HL-60/S4 (cell line): ENCODE results near the gene GRAMD1B.

Experiments used
- in situ Hi-C: fragments of 300-500 bp; cut with MboI; formaldehyde crosslinking; loops from 2 replicates; pipeline ENCODE4 v1.14.3; 2022; ENCODE audit warnings: low sequenced_read_pairs

The GRAMD1B gene

DNA sequence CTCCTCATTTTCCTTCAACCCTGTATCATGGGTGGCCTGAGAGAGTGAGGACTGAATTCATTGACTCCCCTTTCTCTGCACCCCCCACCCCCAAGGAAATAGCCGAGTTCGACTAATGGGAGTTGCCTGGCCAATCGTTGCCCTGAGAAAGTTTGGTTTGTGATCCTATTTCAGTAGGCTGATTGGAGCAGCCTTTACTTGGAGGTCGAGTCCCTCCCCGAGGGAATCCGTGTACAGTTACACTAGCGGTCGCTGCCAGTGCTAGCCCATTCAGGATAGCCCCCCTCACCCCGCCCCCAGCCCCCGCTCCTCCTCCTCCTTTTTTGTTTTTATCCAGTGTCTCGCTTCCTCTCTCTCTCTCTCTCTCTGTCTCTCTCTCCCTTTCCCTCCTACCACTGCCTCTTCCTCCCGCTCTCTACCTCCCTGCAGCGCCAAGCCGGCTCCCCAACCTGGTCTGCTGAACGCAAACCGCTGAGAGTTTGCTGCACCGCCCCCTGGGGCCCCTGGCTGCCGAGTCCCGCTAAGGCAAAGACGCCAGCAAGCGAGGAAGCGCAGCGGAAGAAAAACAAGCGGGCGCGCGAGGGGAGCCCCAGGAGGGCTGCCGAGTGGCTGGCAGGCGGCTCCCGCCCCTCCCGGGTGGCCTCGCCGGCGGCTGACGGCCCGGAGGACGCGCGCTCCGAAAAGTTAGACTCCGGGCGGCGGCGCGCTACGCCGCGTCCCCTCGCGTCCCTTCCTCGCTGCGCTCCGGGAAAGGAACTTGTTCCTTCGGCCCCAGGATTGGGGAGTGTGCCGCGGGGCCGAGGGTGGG is at the start of gene GRAMD1B:
Gene GRAMD1B, plus strand, starts transcription at position 357 of the 808 bp plus-strand sequence. CDS start 524 bp downstream, outside the sequence.
- in situ Hi-C loops = no loop called here

DNA sequence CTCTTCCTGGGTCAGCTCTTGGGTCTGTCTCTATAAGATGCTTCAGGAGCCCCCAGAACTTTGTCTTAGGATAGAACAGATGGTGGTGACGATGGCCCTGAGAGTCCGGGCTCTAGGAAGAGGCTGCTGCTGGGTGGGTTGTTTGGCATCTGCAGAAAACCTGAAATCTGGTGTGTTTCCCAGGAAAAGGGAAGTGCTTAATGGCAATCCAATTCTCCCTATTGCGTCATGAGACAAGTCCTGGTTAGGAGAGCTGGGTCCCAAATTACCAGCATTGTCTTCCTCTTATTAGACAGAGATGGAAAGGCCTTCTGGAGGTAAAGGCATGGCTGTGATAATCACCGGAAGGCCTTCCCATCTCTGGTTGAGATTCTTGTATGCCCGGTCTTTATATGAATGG is 48.9 kb upstream of the GRAMD1B start:
- in situ Hi-C loops = no loop called here

DNA sequence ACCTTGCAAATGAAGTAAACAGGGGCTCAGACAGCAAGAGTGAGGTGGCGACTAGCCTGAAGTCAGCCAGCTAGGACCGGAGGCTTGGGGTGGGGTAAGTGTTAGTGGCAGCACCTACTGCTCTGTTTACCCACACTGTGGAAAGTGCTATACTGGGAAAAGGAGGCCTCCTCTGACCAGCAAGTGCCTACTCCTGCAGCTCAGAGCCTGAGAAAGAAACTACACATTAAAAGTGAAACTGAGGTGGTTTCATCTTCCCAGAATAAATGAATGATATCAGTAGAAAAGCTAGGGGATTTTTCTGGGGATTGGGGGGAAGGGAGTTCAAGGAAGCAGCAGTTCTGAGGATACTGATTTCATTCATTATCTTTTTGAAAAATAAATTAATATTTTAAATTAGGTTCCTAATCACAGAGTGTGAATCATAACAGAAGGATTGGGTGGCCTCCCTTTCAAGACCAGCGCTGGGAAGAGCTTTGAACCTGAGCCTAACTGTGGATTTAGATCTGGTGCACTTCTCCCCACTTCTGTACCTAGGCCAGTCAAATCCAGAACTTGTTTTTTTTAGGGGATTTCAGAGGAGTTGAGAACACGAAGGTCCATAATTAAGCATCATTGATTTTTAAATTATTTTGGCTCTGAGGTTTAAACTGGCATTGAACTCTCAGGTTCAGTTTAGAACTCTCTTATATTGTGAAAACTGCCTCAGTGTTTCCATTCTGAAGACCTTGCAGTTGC is 48.1 kb upstream of the GRAMD1B start:
- in situ Hi-C loops = no loop called here

DNA sequence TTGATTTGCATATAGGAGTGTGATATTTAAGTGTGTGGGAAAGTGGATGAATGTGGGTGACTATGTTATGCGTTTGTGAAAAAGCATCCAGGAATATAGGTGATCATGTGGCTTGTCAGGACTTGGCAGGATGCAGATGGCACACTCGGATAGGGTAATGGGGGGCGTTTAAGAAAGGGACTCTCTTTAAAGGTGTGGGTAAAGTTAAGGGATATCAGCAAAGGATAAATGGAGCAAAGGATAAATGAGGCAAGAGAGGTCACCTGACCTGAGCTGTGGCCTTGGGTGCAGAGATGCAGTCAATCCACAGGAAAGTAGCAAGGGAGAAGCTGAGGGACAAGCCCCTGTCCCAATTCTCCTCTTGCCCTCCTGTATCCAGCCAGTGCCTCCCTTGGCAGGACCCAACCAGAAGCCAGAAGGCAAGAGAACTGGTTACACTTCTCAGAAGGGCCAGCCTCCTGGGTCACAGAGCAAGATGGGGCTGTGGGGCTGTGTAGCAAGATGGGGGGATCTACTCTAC is 47.5 kb upstream of the GRAMD1B start:
- in situ Hi-C loops = no loop called here

DNA sequence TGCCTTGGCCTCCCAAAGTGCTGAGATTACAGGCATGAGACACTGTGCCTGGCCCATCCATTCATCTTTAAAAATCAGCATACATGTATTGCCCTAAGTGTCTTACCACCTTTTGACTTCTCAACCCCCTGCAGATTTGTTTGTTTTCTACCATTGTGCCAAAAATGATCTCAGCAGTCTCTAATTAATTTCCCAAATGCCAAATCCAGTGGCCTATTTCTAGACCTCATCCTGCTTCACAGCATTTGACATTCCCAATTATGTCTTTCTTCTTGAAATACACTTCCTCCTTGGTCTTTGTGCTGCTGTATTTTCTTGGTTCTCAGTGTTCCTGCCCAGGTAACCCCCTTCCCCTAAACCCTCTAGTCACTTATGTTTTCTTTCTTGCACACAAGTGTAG is 46.0 kb upstream of the GRAMD1B start:
- in situ Hi-C loops = no loop called here

DNA sequence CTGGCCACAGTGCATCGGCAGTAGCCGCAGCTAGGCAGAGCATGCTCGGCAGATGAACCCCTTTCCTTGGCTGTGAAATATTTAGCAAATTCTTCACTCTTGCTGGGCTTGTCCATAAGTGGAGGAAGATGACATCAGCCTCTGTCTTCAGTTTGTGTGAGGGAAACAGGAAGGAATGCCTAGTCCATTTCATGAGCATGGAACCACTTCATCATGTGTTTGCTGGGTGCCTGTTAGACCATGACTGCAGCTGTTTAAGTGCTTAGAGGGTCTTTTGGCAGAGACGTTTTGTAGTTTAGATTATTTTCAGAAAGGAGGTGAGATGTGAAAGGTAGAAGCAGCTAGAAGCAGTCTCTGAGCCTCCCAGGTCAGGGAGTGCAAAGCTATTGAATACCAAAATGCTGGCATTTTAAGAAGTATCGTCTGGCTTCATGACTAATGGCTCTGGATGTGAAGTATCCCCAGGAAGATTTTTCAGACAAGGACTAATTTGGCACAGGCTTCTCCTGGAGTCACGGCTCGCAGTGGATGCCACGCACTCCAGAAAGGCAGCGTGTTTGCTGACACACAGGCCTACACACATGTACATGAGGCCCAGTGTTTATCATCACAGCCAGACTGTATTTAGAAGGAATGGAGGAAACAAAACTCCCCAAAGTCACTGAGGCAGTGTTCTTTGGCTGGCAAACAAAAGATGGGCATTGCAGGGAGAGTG is 43.1 kb upstream of the GRAMD1B start:
- in situ Hi-C loops = no loop called here

DNA sequence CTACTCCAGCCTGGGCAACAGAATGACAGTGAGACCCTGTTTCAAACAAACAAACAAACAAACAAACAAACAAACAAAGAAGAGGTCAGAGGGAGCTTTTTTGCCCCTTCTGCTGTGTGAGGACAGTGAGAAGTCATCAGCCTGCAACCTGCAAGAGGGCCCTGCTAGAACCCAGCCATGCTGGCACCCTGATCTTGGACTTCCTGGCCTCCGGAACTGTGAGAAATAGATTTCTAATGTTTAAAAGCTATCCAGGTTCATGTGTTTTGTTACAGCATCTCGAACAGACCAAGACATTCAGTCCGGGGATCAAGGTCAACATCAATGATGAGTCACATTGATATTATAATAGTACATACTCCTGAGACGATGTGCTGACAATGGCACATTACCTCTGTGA is 41.4 kb upstream of the GRAMD1B start:
- in situ Hi-C loops = no loop called here

DNA sequence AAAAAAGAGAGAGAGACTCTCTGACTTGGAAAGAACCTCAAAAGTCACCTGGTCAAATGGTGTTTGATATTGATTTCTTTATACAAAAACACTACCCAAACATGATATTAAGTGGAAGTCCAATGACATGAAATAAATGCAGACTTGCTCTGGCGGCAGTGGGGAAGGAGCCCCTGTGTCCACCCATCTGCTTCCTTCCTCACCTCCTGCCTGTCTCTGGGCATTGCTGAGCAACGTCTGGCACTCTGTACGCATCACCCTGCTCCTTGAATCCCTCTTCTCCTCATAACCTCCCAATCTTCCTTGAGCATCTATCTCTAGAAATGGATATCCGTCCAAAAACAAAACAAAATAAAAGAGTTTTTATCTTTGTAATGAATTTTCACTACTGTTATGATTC is 39.9 kb upstream of the GRAMD1B start:
- in situ Hi-C loops = no loop called here

DNA sequence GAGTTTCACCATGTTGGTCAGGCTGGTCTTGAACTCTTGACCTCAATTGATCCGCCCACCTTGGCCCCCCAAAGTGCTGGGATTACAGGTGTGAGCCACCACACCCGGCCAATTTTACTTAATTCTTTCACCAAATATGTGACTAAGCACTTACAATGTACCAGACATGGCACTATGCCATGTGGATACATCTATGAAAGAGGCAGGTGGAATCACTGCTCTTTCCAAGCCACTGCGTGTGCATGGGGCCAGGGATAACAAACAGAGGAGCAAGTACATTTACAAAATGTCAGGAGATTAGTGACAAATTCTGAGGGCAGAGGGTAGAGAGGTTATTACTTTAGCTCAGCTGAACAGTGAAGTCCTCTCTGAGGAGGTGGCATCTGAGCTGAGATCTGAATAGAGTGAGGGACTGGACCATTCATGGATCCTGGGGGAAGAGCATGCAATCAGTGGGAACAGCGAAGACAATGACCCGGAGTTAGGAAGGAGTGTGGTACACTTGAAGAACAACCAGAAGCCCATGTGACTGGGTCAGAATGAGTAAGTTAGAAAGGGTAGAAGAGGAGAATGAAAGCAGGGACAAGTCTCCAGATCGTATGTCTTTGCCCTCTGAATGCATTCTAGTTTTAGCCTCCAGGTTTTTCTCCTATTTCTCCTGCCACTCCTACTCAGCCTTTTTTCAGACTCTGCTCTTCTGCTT is 38.3 kb upstream of the GRAMD1B start:
- in situ Hi-C loops = no loop called here

DNA sequence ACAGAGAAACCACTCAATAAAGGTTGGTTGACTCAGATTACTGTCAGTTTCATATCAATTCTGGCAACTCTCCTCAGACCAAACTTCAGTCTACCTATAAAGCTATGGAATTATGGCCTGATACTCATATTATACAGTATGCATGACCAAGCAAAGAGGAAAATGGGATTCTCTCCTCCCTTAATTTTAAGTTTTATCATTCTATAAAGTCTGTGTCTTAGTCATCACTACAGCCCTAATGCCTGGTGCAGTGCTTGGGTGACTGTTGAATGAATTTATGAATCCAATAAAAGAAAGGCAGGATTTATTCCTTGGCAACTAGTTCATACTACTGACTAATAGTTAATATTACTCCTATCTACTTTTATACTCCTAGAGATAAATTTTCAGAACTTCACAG is 37.6 kb upstream of the GRAMD1B start:
- in situ Hi-C loops = no loop called here

DNA sequence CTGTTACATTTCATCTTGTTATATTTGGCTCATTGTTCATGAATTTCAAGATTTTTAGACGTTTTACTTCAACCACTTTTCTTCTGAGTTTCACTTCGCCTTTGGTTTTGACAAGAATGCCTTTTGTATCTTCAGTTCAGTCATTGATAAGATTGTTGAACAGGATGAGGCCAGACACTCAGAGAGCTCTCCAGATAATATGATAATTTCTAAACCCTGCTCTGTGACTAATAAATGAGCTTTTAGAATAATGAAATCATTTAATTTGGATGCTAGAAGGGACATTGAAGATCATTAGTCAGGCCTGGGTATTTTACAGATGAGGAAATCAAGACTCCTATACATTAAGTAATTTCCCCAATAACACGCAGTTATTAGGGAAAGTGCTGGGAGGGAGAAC is 37.2 kb upstream of the GRAMD1B start:
- in situ Hi-C loops = no loop called here

DNA sequence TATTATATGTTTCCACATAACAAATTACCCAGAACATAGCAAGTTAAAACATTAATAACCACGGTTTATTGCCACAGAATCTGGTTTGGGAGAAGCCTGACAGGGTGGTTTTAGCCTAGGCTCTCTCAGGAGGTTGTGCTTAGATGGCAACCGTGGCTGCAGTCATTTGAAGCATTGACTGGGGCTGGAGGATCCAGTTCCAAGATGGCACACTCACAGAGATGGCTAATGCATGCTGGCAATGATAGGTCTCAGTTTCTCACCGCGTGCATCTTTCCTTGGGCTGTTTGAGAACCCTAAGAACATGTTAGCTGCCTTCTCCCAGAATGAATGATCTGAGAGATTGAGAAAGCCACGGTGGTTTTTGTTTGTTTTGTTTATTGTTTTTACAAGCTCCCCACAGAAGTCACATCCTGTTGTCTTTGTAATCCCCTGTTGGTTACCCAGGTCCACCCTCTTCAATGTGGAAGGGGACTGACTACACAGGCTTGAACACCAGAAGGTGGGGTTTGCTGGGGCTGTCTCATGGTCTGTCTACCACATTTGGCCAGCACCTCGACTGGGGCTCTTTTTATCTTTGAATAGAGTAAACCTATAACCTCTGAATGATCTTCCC is 36.6 kb upstream of the GRAMD1B start:
- in situ Hi-C loops = no loop called here

DNA sequence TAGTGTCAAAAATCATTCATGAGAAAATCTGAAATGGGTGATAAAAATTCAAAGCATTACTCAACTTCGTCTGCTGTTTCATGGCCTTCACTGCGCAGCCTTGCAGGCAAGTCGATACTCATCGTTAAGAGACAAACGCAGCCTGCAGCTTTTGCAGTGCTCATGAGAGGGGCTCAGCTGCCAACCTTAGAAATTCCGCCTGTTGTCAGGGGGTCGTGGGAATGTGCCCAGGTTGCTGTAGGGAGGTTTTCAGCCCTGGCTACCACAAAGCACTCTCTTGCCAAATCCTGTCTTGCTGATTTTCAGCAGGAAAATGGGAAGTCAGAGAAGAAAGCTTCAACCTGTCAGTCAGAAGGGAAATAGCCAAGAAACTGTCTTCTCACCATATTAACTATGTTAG is 25.4 kb upstream of the GRAMD1B start:
- in situ Hi-C loops = loop anchor here (5.0 kb wide), 1 partner anchor 73 kb away; no protein-coding TSS in a partner anchor

DNA sequence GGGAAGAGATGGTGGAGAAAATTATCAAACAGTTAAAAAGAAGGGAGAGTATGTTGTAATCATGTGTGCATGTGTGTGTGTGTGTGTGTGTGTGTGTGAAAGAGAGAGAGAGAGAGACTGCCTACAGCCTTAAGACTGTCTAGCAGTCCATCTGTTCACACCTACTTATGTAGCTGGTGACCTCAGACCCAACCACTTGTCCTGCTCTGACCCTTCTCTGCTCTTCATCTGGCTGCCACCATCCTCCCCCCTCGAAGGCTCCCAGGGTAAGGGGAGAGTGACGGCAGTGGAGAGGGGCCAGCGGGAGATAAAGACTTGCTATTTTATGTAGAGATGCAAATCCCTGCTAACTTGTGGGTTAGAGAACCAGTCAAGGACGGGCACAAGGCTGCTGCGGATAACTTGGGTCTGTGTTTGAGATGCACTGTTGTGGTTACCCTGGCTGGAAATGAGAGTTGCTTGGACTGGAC is 24.9 kb upstream of the GRAMD1B start:
- in situ Hi-C loops = loop anchor here (5.0 kb wide), 1 partner anchor 72 kb away; no protein-coding TSS in a partner anchor

DNA sequence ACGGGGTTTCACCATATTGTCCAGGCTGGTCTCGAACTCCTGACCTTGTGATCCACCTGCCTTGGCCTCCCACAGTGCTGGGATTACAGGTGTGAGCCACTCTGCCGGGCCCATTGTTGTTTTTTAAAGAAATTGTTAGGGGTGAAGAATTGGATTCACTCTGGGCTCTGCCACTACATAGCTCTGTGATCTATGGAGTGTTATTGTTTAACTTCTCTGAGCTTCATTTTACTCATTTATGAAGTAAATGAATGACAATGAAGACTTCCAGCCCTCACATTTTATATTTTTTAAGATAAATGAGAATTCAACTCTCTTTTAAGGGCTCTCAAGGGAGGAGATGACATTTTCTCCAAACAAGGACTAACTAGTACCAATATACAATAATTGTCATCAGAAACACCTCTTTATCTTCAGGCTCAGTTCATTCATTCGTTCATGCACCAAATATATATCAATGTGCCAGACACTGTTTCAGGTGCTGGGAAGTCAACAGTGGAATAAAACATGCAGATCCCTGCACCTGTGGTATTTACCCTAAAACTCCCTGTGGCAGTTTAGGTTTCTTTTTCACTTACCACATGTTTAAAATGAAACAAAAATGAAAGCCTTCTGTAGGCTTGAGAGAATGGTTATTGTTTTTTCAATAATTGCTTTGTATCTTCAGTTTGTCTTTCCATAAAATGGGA is 23.5 kb upstream of the GRAMD1B start:
- in situ Hi-C loops = loop anchor here (5.0 kb wide), 1 partner anchor 71 kb away; no protein-coding TSS in a partner anchor

DNA sequence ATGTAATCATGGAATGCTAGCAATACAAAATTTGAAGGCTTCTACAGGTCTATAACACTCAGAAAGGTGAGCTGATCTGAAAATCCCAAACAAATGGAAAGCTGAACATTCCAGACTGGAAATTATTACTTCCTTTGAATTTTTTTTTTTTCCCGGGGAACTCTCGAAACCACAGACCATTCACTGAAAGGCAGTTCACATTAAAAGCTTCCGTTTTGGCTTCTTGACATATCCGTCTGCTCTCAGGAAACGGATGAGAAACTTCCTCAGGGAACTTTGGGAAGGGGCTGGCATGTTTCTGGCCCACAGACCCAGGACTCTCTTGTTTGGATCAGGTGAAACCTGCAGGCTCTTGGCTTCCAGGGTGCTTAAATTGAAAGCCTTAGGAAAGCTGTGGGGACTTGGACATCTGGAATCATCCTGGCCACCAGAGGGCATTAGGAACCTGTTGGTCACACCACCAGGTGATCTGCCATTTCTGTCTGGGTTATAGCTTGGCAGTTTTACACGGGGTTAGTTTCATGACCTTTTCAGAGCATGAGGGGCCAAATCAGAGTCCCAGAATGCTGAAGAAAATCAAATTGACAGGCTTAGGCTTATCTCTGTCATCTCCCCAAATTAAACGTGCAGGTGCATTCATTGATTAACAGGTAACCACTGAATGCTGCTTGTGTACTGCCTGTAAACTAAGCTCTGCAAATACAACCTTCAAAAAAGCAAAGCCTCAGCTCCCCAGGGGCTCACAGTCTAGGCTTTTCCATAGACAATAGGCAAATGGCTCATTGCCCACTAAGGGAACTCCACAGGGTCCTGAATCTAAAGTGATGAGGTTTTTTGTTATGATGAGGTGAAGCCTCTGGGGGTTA is 22.7 kb upstream of the GRAMD1B start:
- in situ Hi-C loops = loop anchor here (5.0 kb wide), 1 partner anchor 70 kb away; no protein-coding TSS in a partner anchor

DNA sequence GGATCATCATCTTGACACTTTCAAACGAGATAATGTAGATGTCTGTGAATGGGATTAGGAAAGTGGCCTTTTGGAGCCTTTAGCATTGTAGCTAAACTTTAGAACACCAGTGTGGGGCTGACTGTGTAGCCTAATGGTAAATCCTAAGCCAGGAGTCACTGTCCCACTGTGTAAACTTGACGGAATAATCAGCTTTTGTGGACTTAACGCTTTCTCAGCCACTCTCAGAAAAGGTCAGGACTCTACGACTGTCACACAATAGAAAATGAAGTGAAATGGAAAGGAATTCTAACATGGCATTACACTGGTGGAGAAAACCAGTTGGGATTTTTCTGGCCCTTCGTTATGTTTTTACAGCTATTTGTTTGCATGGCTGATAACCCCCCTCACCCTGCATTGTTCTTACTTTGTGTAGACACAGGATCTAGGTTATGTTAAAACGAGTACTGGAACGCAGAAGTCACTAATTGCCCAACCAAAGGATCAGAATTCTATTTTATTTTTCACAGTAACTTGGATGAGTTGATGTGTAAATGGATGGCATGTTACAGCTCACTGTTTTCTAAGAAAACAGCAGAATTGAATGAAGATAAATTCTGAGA is 22.0 kb upstream of the GRAMD1B start:
- in situ Hi-C loops = loop anchor here (5.0 kb wide), 1 partner anchor 69 kb away; no protein-coding TSS in a partner anchor
